NT2/D1 (cell line): Measurements from ENCODE around the gene KRTAP4-7.

Experiments used
- DNase-seq: peaks from one replicate; pipeline ENCODE4 v3.0.0-alpha.2; 2011; ENCODE audit warnings: low read depth, low spot score
- H3K27me3 ChIP-seq: 2 replicates; pipeline ENCODE4 v1.6.0; 2011; ENCODE audit warnings: mild to moderate bottlenecking; ENCODE audit not compliant: insufficient read length, insufficient read depth
- H3K36me3 ChIP-seq: 2 replicates; pipeline ENCODE4 v1.6.1; 2011; ENCODE audit warnings: mild to moderate bottlenecking, low read length, mixed read lengths; ENCODE audit not compliant: insufficient read depth, insufficient read length
- H3K4me1 ChIP-seq: 2 replicates; pipeline ENCODE4 v1.5.1; 2011; ENCODE audit not compliant: insufficient read depth, insufficient read length
- H3K4me3 ChIP-seq: 2 replicates; pipeline ENCODE4 v1.5.1; 2011; ENCODE audit warnings: low read depth; ENCODE audit not compliant: insufficient read length
- H3K9ac ChIP-seq: 2 replicates; pipeline ENCODE4 v1.6.0; 2011; ENCODE audit warnings: low read depth; ENCODE audit not compliant: insufficient read length
- H3K9me3 ChIP-seq: 2 replicates; pipeline ENCODE4 v1.5.1; 2011; ENCODE audit warnings: mild to moderate bottlenecking, low read length; ENCODE audit not compliant: insufficient read depth
- SUZ12 ChIP-seq: IDR thresholded peaks from 2 replicates; pipeline ENCODE4 v1.6.1; 2011; ENCODE audit not compliant: insufficient read length, insufficient read depth; ENCODE audit errors: extremely low read depth
- YY1 ChIP-seq: IDR thresholded peaks from 2 replicates; pipeline ENCODE4 v1.6.1; 2011; ENCODE audit not compliant: insufficient read length, insufficient read depth
- ZNF274 ChIP-seq: IDR thresholded peaks from 2 replicates; pipeline ENCODE4 v1.6.1; 2011; ENCODE audit warnings: mild to moderate bottlenecking, low read depth, low read length

Gene KRTAP4-7

GRCh38 chr17:41133880-41134735 lies 50.2 kb downstream of the KRTAP4-7 start:
- DNase-seq, result no peak
- Histone ChIP-seq H3K27me3 (no peaks in the 10 kb centered on the region), H3K36me3 (no peaks in the 10 kb centered on the region), H3K4me3 (no peak overlapping the region), H3K9me3 (no peaks in the 10 kb centered on the region), H3K4me1 (no peaks in the 10 kb centered on the region), H3K9ac (no peak overlapping the region)
- no peak for TF ChIP-seq ZNF274
- no peak for TF ChIP-seq SUZ12
- no peak for TF ChIP-seq YY1
